H9 (cell line): ENCODE results near the gene PLAAT3. TPM values are rescaled to one million over a fixed set of nuclear protein-coding genes. Genes with fewer than 3 reads are reported as not detected.

Experiments
- DNase-seq: peaks from one replicate; pipeline ENCODE4 v3.0.0-alpha.2; 2017
- H2AFZ ChIP-seq: one replicate; pipeline ENCODE4 v1.6.1; 2013; ENCODE audit warnings: mild to moderate bottlenecking, low read length, control low read depth, moderate library complexity
- H2AK5ac ChIP-seq: 2 replicates; pipeline ENCODE4 v1.6.1; 2013; ENCODE audit warnings: low read length, control low read depth, mixed read lengths; ENCODE audit not compliant: insufficient read length
- H2BK120ac ChIP-seq: one replicate; pipeline ENCODE4 v1.6.1; 2013; ENCODE audit warnings: low read depth, mild to moderate bottlenecking, low read length, control low read depth, inconsistent platforms; ENCODE audit not compliant: poor library complexity, severe bottlenecking
- H2BK12ac ChIP-seq: 2 replicates; pipeline ENCODE4 v1.6.1; 2013; ENCODE audit warnings: low read length, control low read depth, mixed read lengths, low read depth; ENCODE audit not compliant: insufficient read length
- H2BK15ac ChIP-seq: 2 replicates; pipeline ENCODE4 v1.6.1; 2013; ENCODE audit warnings: low read depth, low read length, control low read depth
- H2BK20ac ChIP-seq: one replicate; pipeline ENCODE4 v1.6.1; 2013; ENCODE audit warnings: low read depth, mild to moderate bottlenecking, low read length, control low read depth, inconsistent platforms; ENCODE audit not compliant: poor library complexity, severe bottlenecking
- H2BK5ac ChIP-seq: 2 replicates; pipeline ENCODE4 v1.6.1; 2013; ENCODE audit warnings: low read length, control low read depth, mixed read lengths; ENCODE audit not compliant: insufficient read length
- H3K14ac ChIP-seq: 2 replicates; pipeline ENCODE4 v1.6.1; 2013; ENCODE audit warnings: low read length, control low read depth; ENCODE audit not compliant: insufficient read depth
- H3K18ac ChIP-seq: 2 replicates; pipeline ENCODE4 v1.6.1; 2013; ENCODE audit warnings: low read depth, mild to moderate bottlenecking, mixed read lengths, low read length, control low read depth; ENCODE audit not compliant: insufficient read length
- H3K23ac ChIP-seq: 2 replicates; pipeline ENCODE4 v1.6.1; 2013; ENCODE audit warnings: low read length, control low read depth, mixed read lengths, low read depth; ENCODE audit not compliant: insufficient read length
- H3K23me2 ChIP-seq: 2 replicates; pipeline ENCODE4 v1.6.1; 2013; ENCODE audit warnings: low read depth, mild to moderate bottlenecking, mixed read lengths, low read length, control low read depth; ENCODE audit not compliant: insufficient read length, poor library complexity, severe bottlenecking
- H3K27ac ChIP-seq: 2 replicates; pipeline ENCODE4 v1.5.1; 2013; ENCODE audit warnings: low read length, control low read depth, mixed read lengths, low read depth; ENCODE audit not compliant: insufficient read length
- H3K27me3 ChIP-seq: 2 replicates; pipeline ENCODE4 v1.6.1; 2013; ENCODE audit warnings: low read length, control low read depth, inconsistent platforms; ENCODE audit not compliant: insufficient read depth
- H3K4ac ChIP-seq: 2 replicates; pipeline ENCODE4 v1.6.1; 2013; ENCODE audit warnings: low read depth, mild to moderate bottlenecking, control low read depth, inconsistent platforms, low read length, moderate library complexity
- H3K4me1 ChIP-seq: 2 replicates; pipeline ENCODE4 v1.6.1; 2013; ENCODE audit warnings: low read length, control low read depth, inconsistent platforms; ENCODE audit not compliant: insufficient read depth
- H3K4me2 ChIP-seq: 2 replicates; pipeline ENCODE4 v1.6.1; 2013; ENCODE audit warnings: low read length, control low read depth, mixed read lengths; ENCODE audit not compliant: insufficient read length, insufficient read depth
- H3K56ac ChIP-seq: 2 replicates; pipeline ENCODE4 v1.6.1; 2013; ENCODE audit warnings: low read depth, mild to moderate bottlenecking, mixed read lengths, low read length, control low read depth; ENCODE audit not compliant: insufficient read length
- H3K79me1 ChIP-seq: 2 replicates; pipeline ENCODE4 v1.6.1; 2013; ENCODE audit warnings: low read depth, mild to moderate bottlenecking, moderate library complexity, low read length, control low read depth, inconsistent platforms; ENCODE audit not compliant: insufficient read depth, poor library complexity, severe bottlenecking
- H3K79me2 ChIP-seq: 2 replicates; pipeline ENCODE4 v1.6.1; 2013; ENCODE audit warnings: low read length, control low read depth, inconsistent platforms; ENCODE audit not compliant: insufficient read depth
- H3K9ac ChIP-seq: 2 replicates; pipeline ENCODE4 v1.6.1; 2013; ENCODE audit warnings: low read length, control low read depth, mixed read lengths; ENCODE audit not compliant: insufficient read length; ENCODE audit errors: extremely low read depth
- H3K9me3 ChIP-seq: one replicate; pipeline ENCODE4 v1.6.1; 2013; ENCODE audit warnings: low read depth, low read length, inconsistent platforms; ENCODE audit not compliant: control insufficient read depth
- H3T11ph ChIP-seq: one replicate; pipeline ENCODE4 v1.6.1; 2013; ENCODE audit warnings: mild to moderate bottlenecking, low read length, control low read depth, inconsistent platforms
- H4K20me1 ChIP-seq: one replicate; pipeline ENCODE4 v1.6.1; 2013; ENCODE audit not compliant: control insufficient read depth, insufficient read length, insufficient read depth
- H4K5ac ChIP-seq: 2 replicates; pipeline ENCODE4 v1.6.1; 2013; ENCODE audit warnings: low read depth, mild to moderate bottlenecking, mixed read lengths, low read length, control low read depth; ENCODE audit not compliant: insufficient read length
- H4K8ac ChIP-seq: replicated peaks from 2 replicates; pipeline ENCODE4 v1.6.1; 2013; ENCODE audit warnings: low read length, control low read depth, mixed read lengths, low read depth; ENCODE audit not compliant: insufficient read length
- H4K91ac ChIP-seq: 2 replicates; pipeline ENCODE4 v1.6.1; 2013; ENCODE audit warnings: low read depth, mild to moderate bottlenecking, moderate library complexity, mixed read lengths, low read length, control low read depth; ENCODE audit not compliant: insufficient read length
- H3K27ac Mint-ChIP-seq, 3 experiments: 2 replicates in 2 of 3; 3 replicates in 1 of 3; pipeline ENCODE4 v1.8.0; 2020 to 2021; ENCODE audit warnings: mixed read lengths in 3 of 3, mild to moderate bottlenecking in 1 of 3, moderate library complexity in 1 of 3
- H3K27me3 Mint-ChIP-seq: 2 replicates; pipeline ENCODE4 v1.8.0; 2021; ENCODE audit warnings: low read depth, mild to moderate bottlenecking, moderate library complexity, mixed read lengths
- H3K36me3 Mint-ChIP-seq, 3 experiments: 2 replicates in 2 of 3; 3 replicates in 1 of 3; pipeline ENCODE4 v1.8.0; 2020 to 2021; ENCODE audit warnings: low read depth in 3 of 3, mixed read lengths in 3 of 3; ENCODE audit not compliant: insufficient read depth in 1 of 3
- H3K4me1 Mint-ChIP-seq, 2 experiments: 2 replicates each; pipeline ENCODE4 v1.8.0; 2020; ENCODE audit warnings: mixed read lengths in 2 of 2
- H3K4me3 Mint-ChIP-seq, 2 experiments: 2 replicates in 1 of 2; 3 replicates in 1 of 2; pipeline ENCODE4 v1.8.0; 2020 to 2021; ENCODE audit warnings: mild to moderate bottlenecking in 2 of 2, mixed read lengths in 2 of 2, moderate library complexity in 1 of 2
- H3K9me3 Mint-ChIP-seq, 2 experiments: 2 replicates in 1 of 2; 3 replicates in 1 of 2; pipeline ENCODE4 v1.8.0; 2020; ENCODE audit warnings: mild to moderate bottlenecking in 2 of 2, mixed read lengths in 2 of 2, moderate library complexity in 1 of 2
- CTCF ChIP-seq: fragments of 200-600 bp; sonication (generic); conservative IDR thresholded peaks from 3 replicates; pipeline ENCODE4 v1.8.0; 2021; ENCODE audit warnings: antibody characterized with exemption, mild to moderate bottlenecking
- WGBS: extraction: QIAGEN DNeasy Blood & Tissue Kit; methylation state at CpG from one replicate; pipeline ENCODE4 v1.1.7; 2013; ENCODE audit warnings: missing lambda C conversion rate, low lambda C conversion rate, mixed read lengths; ENCODE audit not compliant: insufficient read length; ENCODE audit errors: extremely low coverage; 5-methylcytosine and 5-hydroxymethylcytosine counted together
- total RNA-seq: library from RNA; stranded (reverse); gene quantifications from 2 replicates; pipeline ENCODE4 v1.2.1, GENCODE V29; 2021

PLAAT3 gene
- total RNA-seq, 1 experiment from 2014 or later = 188 TPM

DNA sequence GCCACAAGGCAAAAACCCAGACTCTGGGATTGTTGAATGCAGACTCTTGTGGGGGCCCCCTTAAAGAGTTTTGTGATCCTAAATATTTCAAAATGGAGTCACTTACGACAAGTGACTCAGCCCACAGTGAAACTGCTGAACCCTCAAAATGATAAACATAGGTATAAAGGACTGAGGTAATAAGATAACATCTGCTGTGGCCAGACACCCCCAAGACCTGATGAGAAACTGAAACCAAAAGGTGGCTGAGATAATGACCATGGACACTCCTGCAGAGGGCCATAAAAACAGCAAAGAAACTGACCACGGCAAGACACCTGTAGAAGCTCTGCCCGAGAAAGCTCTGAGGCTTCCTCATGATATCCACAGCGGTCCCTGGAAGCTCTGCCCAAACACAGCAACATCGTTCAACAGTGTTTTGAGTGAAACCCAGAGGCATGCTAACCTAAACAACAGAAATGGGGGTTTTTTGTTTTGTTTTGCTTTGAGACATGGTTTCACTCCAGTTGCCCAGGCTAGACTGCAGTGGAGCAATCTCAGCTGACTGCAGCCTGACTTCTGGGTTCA, 79.3 kb downstream of the PLAAT3 start:
- H3K56ac ChIP-seq = no peak overlapping the region
- no peak overlapping the region for H2AFZ ChIP-seq
- H3K27me3 ChIP-seq = 0 out of 2 replicates have a peak, but pooled peaks cover 2% of the 10 kb centered on the region
- H3K36me3 Mint-ChIP-seq = peaks cover 0 to 6% (median 0%) of the 10 kb centered on the region in 3 experiments; a peak in 2 of 7 replicates
- no peak overlapping the region for H3K23ac ChIP-seq
- no peak overlapping the region for H3K9ac ChIP-seq
- TF ChIP-seq CTCF = no peak
- H4K5ac ChIP-seq = no peak overlapping the region
- H3K79me2 ChIP-seq = no peaks in the 10 kb centered on the region
- H3K4me2 ChIP-seq = no peak overlapping the region
- H3K18ac ChIP-seq = no peak overlapping the region
- H4K91ac ChIP-seq = no peak overlapping the region
- no peak overlapping the region for H3K27ac Mint-ChIP-seq
- H2BK12ac ChIP-seq = no peak overlapping the region
- no peak overlapping the region for H2BK20ac ChIP-seq
- H2BK5ac ChIP-seq = no peak overlapping the region
- H3K27me3 Mint-ChIP-seq = no peaks in the 10 kb centered on the region; the same call in 1 of the 2 replicates
- H3K79me1 ChIP-seq = no peaks in the 10 kb centered on the region
- H3K4ac ChIP-seq = no peak overlapping the region
- H3K9me3 Mint-ChIP-seq = peaks cover 7 to 11% of the 10 kb centered on the region in 2 experiments
- H2BK15ac ChIP-seq = no peak overlapping the region
- no peaks in the 10 kb centered on the region for H3K23me2 ChIP-seq
- H3T11ph ChIP-seq = no peak overlapping the region
- DNase-seq = no peak
- H3K14ac ChIP-seq = no peak overlapping the region
- H3K4me1 Mint-ChIP-seq = peaks cover 50 to 54% of the 10 kb centered on the region in 2 experiments
- no peaks in the 10 kb centered on the region for H3K9me3 ChIP-seq
- no peak overlapping the region for H2AK5ac ChIP-seq
- H2BK120ac ChIP-seq = no peak overlapping the region
- H4K8ac ChIP-seq = no peak overlapping the region
- H3K4me1 ChIP-seq = peaks cover 7% of the 10 kb centered on the region; the same call in 1 of the 2 replicates
- no peak overlapping the region for H3K4me3 Mint-ChIP-seq
- WGBS = no CpG with 5 or more reads among the region's 5 CpGs
- H4K20me1 ChIP-seq = no peaks in the 10 kb centered on the region
- H3K27ac ChIP-seq = no peak overlapping the region
